Mesothelial cell of epicardium (in vitro differentiated cells): ENCODE results near the gene EIF3I. TPM values are rescaled to one million over a fixed set of nuclear protein-coding genes. Genes with fewer than 3 reads are reported as not detected.

Experiments used
- DNase-seq, 2 experiments: peaks; one replicate each; pipeline ENCODE4 v3.0.0; 2021; ENCODE audit warnings: low spot score in 2 of 2; ENCODE audit not compliant: unreplicated experiment in 2 of 2
- H3K27ac Mint-ChIP-seq: 2 replicates; pipeline ENCODE4 v1.8.0; 2021; ENCODE audit warnings: mixed read lengths
- H3K27me3 Mint-ChIP-seq: 2 replicates; pipeline ENCODE4 v1.8.0; 2021; ENCODE audit warnings: low read depth, mixed read lengths
- H3K36me3 Mint-ChIP-seq: 2 replicates; pipeline ENCODE4 v1.8.0; 2021; ENCODE audit warnings: mixed read lengths
- H3K4me1 Mint-ChIP-seq: 2 replicates; pipeline ENCODE4 v1.8.0; 2021; ENCODE audit warnings: mixed read lengths
- H3K4me3 Mint-ChIP-seq: 2 replicates; pipeline ENCODE4 v1.8.0; 2021; ENCODE audit warnings: mild to moderate bottlenecking, moderate library complexity, mixed read lengths
- H3K9me3 Mint-ChIP-seq: 2 replicates; pipeline ENCODE4 v1.8.0; 2021; ENCODE audit warnings: mixed read lengths
- CTCF ChIP-seq: fragments of 200-600 bp; sonication (generic); IDR thresholded peaks from one replicate; pipeline ENCODE4 v1.5.0; 2021; ENCODE audit warnings: antibody characterized with exemption; ENCODE audit not compliant: unreplicated experiment
- total RNA-seq: library from RNA; stranded (reverse); gene quantifications from 3 replicates; pipeline ENCODE4 v1.2.1, GENCODE V29; 2021

The EIF3I gene
- total RNA-seq, 1 donor from 2014 or later = 146 TPM

GRCh38 chr1:32247452-32247851, 25.2 kb downstream of the EIF3I start:
- no peak overlapping the region for H3K27ac Mint-ChIP-seq
- no peak overlapping the region for H3K4me3 Mint-ChIP-seq
- no peak for TF ChIP-seq CTCF

DNA sequence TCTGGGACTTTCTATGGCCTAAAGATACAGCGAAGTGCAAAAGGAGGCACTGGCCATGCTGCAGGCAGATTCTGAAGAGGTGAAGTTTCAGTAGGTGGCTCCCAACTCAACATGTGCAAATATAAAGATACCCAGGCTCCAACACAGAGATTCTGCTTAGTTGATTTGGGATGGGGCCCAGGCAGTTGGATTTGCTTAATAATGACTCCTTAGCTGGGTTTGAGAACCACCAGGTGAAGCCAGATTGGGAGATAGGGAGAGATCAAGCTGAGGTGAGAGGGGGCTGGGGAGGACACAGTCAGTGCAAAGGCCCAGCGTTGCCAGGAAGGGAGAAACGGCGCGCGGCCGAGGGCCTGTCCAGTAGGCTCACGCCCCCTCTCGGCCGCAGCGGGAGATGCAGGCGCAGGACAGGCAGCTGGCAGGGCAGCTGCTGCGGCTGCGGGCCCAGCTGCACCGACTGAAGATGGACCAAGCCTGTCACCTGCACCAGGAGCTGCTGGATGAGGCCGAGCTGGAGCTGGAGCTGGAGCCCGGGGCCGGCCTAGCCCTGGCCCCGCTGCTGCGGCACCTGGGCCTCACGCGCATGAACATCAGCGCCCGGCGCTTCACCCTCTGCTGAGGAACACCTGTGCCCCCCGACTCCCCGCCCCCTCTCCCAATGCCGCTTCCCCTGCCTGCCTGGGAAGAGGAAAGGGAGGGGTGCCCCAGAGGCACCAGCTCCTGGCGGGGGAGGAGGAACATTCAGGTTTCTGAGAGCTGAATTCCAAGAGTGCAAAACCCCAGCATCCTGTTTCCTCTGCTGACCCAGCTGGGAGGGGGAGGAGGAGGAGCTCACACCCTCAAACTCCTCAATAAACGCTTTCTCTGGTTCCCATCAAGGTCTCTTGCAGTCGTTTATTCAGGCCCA, 26.0 kb downstream of the EIF3I start:
- DNase-seq = peak; percentile 57 to 79
- H3K4me3 Mint-ChIP-seq = no peak overlapping the region
- H3K4me1 Mint-ChIP-seq = peaks cover 19% of the 10 kb centered on the region
- no peaks in the 10 kb centered on the region for H3K9me3 Mint-ChIP-seq
- peak; percentile 83 for TF ChIP-seq CTCF
- no peaks in the 10 kb centered on the region for H3K36me3 Mint-ChIP-seq
- no peak overlapping the region for H3K27ac Mint-ChIP-seq
- H3K27me3 Mint-ChIP-seq = no peaks in the 10 kb centered on the region

More at GRCh38 chr1:32247452-32247851, 25.2 kb downstream of the EIF3I start:
- no peak for DNase-seq
- no peaks in the 10 kb centered on the region for H3K9me3 Mint-ChIP-seq
- H3K36me3 Mint-ChIP-seq = no peaks in the 10 kb centered on the region
- no peaks in the 10 kb centered on the region for H3K27me3 Mint-ChIP-seq
- peaks cover 21% of the 10 kb centered on the region for H3K4me1 Mint-ChIP-seq

- H3K4me3 Mint-ChIP-seq = no peak overlapping the region
These were observed 27.8 kb downstream of the EIF3I start for GRCh38 chr1:32249831-32250525.

DNA sequence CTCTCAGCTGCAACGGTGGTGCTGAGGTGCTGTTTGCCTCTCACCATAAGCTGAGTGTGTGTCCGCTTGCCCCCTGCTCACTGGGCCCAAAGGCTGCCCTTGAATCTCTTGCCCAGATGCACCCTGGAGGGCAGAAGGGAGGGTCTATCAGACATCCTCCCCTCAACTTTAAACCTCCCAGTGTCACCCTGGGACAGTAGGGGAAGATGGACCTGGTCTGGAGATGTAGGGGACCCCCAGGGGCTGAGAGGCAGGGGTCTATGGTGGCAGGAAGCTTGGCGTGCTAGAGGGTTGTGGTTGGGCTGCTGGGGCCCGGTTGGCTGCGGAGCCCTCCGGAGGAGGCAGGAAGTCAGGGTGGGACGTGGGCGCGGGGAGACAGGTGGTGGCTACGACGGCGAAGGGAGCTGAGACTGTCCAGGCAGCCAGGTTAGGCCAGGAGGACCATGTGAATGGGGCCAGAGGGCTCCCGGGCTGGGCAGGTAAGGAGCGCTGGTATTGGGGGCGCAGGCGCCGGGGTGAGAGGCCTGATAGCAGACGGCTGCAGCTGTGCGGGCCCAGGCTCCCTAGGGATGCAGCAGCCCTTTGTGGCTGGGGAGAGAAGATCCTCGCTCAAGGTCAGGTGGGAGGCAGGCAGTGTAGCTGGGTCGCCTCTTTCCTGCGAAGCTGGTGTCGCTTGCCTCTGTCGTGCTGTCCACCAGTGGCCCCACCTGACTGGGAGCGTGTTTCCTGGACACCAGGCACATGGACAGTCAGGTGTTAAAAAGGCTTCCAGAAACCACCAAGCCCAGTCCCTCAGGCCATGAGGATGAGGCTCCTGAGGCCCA, 28.9 kb downstream of the EIF3I start, which contains the start of gene LCK:
Gene LCK, plus strand, starts transcription at position 373 of the 824 bp plus-strand sequence. CDS start 23,065 bp downstream, outside the sequence.
- Mint-ChIP-seq H3K4me3 (no peak within 1 kb of the TSS), H3K27ac (peak within 1 kb of the TSS; percentile 21)

More at GRCh38 chr1:32249831-32250525, 27.8 kb downstream of the EIF3I start:
- Mint-ChIP-seq H3K4me1 (peaks cover 19% of the 10 kb centered on the region), H3K27me3 (no peaks in the 10 kb centered on the region), H3K36me3 (no peaks in the 10 kb centered on the region), H3K27ac (no peak overlapping the region), H3K9me3 (no peaks in the 10 kb centered on the region)
- TF ChIP-seq CTCF = no peak
- no peak for DNase-seq

More for the DNA sequence above, 28.9 kb downstream of the EIF3I start, which contains the start of gene LCK:
- TF ChIP-seq CTCF = no peak
- Mint-ChIP-seq H3K27me3 (no peaks in the 10 kb centered on the region), H3K4me1 (peaks cover 19% of the 10 kb centered on the region), H3K36me3 (no peaks in the 10 kb centered on the region), H3K9me3 (no peaks in the 10 kb centered on the region)
- DNase-seq = no peak
